HepG2 (cell line): ENCODE data around the gene MLLT11. TPM values are rescaled to one million over a fixed set of nuclear protein-coding genes. Genes with fewer than 3 reads are reported as not detected.

Experiments
- ATF4 ChIP-seq, 2 experiments: fragments of 450-650 bp in 1 of 2; sonication (generic) in 1 of 2; formaldehyde crosslinking; IDR thresholded peaks; 2 replicates each; pipeline versions ENCODE4 v1.5.0 to v1.8.0; 2020 to 2022; ENCODE audit warnings: mild to moderate bottlenecking in 1 of 2, missing genetic modification reagents in 1 of 2
- CC2D1A ChIP-seq: sonication (generic); formaldehyde crosslinking; IDR thresholded peaks from 2 replicates; pipeline ENCODE4 v1.8.1; 2023; ENCODE audit warnings: mild to moderate bottlenecking, missing genetic modification reagents
- CHCHD3 ChIP-seq: sonication (generic); formaldehyde crosslinking; IDR thresholded peaks from 2 replicates; pipeline ENCODE4 v1.8.0; 2022; ENCODE audit warnings: mild to moderate bottlenecking, missing genetic modification reagents, moderate library complexity
- CREM ChIP-seq, 2 experiments: sonication (generic) in 1 of 2; formaldehyde crosslinking in 1 of 2; IDR thresholded peaks; 2 replicates each; pipeline versions ENCODE4 v1.4.0 to v1.6.1; 2016 to 2020; ENCODE audit warnings: antibody characterized with exemption in 1 of 2, mild to moderate bottlenecking in 1 of 2, missing genetic modification reagents in 1 of 2
- KLF16 ChIP-seq, 2 experiments: sonication (generic) in 1 of 2; formaldehyde crosslinking in 1 of 2; IDR thresholded peaks; 2 replicates each; pipeline versions ENCODE4 v1.6.1 to v1.8.0; 2016 to 2023; ENCODE audit warnings: missing genetic modification reagents in 2 of 2, missing compliant biosample characterization in 1 of 2
- MYC ChIP-seq: sonication (generic); formaldehyde crosslinking; IDR thresholded peaks from 2 replicates; pipeline ENCODE4 v1.9.0; 2021; ENCODE audit warnings: missing genetic modification reagents, borderline replicate concordance
- MYNN ChIP-seq: sonication (generic); formaldehyde crosslinking; IDR thresholded peaks from 2 replicates; pipeline ENCODE4 v1.4.0; 2020; ENCODE audit warnings: mild to moderate bottlenecking, low read depth, missing genetic modification reagents
- SOX5 ChIP-seq: IDR thresholded peaks from 2 replicates; pipeline ENCODE4 v1.6.1; 2016; ENCODE audit warnings: borderline replicate concordance
- TARDBP ChIP-seq: sonication (generic); formaldehyde crosslinking; IDR thresholded peaks from 2 replicates; pipeline ENCODE4 v1.8.0; 2022; ENCODE audit warnings: mild to moderate bottlenecking, missing genetic modification reagents
- TRIM24 ChIP-seq: sonication (generic); formaldehyde crosslinking; IDR thresholded peaks from 2 replicates; pipeline ENCODE4 v1.8.0; 2022; ENCODE audit warnings: mild to moderate bottlenecking, missing genetic modification reagents
- ZBED4 ChIP-seq: sonication (generic); formaldehyde crosslinking; IDR thresholded peaks from 2 replicates; pipeline ENCODE4 v1.4.0; 2020; ENCODE audit warnings: missing genetic modification reagents, borderline replicate concordance
- ZKSCAN5 ChIP-seq: sonication (generic); formaldehyde crosslinking; IDR thresholded peaks from 2 replicates; pipeline ENCODE4 v1.5.1; 2020; ENCODE audit warnings: mild to moderate bottlenecking, missing genetic modification reagents
- ZNF124 ChIP-seq: sonication (generic); formaldehyde crosslinking; IDR thresholded peaks from 2 replicates; pipeline ENCODE4 v1.4.0; 2020; ENCODE audit warnings: missing genetic modification reagents
- ZNF256 ChIP-seq: sonication (generic); formaldehyde crosslinking; conservative IDR thresholded peaks from 2 replicates; pipeline ENCODE4 v1.4.0; 2020; ENCODE audit warnings: missing genetic modification reagents
- ZNF510 ChIP-seq: sonication (generic); formaldehyde crosslinking; IDR thresholded peaks from 2 replicates; pipeline ENCODE4 v1.4.0; 2020; ENCODE audit warnings: low read depth, mild to moderate bottlenecking, missing genetic modification reagents
- ZNF605 ChIP-seq: sonication (generic); formaldehyde crosslinking; IDR thresholded peaks from 2 replicates; pipeline ENCODE4 v1.8.0; 2022; ENCODE audit warnings: mild to moderate bottlenecking, missing genetic modification reagents
- ZNF710 ChIP-seq: sonication (generic); formaldehyde crosslinking; IDR thresholded peaks from 2 replicates; pipeline ENCODE4 v1.5.0; 2020; ENCODE audit warnings: mild to moderate bottlenecking, missing genetic modification reagents, borderline replicate concordance
- ZNF770 ChIP-seq: sonication (generic); formaldehyde crosslinking; IDR thresholded peaks from 2 replicates; pipeline ENCODE4 v1.5.0; 2020; ENCODE audit warnings: mild to moderate bottlenecking, missing genetic modification reagents
- polyA plus RNA-seq, 8 experiments: library from polyadenylated mRNA; depleted of rRNA in 3 of 8; stranded (reverse) in 7 of 8; unstranded in 1 of 8; fragments of >200 nt; fragmentation: Illumina TruSeq in 4 of 8; extraction: Trizol in 4 of 8; gene quantifications; 2 replicates each; pipeline versions ENCODE4 v1.2.1 to v1.2.3, GENCODE V29; 2011 to 2016; ENCODE audit warnings: low read depth in 4 of 8, missing spikeins in 1 of 8, mixed read lengths in 1 of 8; ENCODE audit not compliant: insufficient read depth in 1 of 8
- total RNA-seq, 5 experiments: library from RNA; depleted of rRNA; stranded (reverse); fragments of >200 nt; fragmentation: Illumina TruSeq; extraction: Trizol; gene quantifications; 2 replicates each; pipeline ENCODE4 v1.2.3, GENCODE V29; 2016; ENCODE audit warnings: low read depth in 1 of 5

MLLT11 gene
- total and polyA plus RNA-seq, 2 of the 13 experiments (the other 11 are each of a cell fraction or from before 2014, with no cell fraction given): 0.21 to 0.22 TPM

GRCh38 chr1:151012684-151013471 is 47.3 kb upstream of the MLLT11 start (continued):
- TF ChIP-seq SOX5 (CRISPR knock-in tag): peak; percentile 87
- TF ChIP-seq ATF4 (CRISPR knock-in tag; IDR thresholded peaks at IDR 0.05): no peak
- TF ChIP-seq ZNF710 (CRISPR knock-in tag): peak; percentile 91
- no peak for TF ChIP-seq CC2D1A
- TF ChIP-seq ZBED4: no peak; the same call in 1 of the 2 replicates
- no peak for TF ChIP-seq ZKSCAN5 (CRISPR knock-in tag)
- peak; percentile 83 for TF ChIP-seq TARDBP
- no peak for TF ChIP-seq MYNN (CRISPR knock-in tag)
- TF ChIP-seq KLF16 (CRISPR knock-in tag; IDR thresholded peaks at IDR 0.05): peak in 1 of 2 experiments; percentile 43; a peak in 1 of 4 replicates
- TF ChIP-seq ZNF256 (CRISPR knock-in tag): no peak
- no peak for TF ChIP-seq CHCHD3 (CRISPR knock-in tag)
- TF ChIP-seq MYC (CRISPR knock-in tag): peak; percentile 39; the same call in 1 of the 2 replicates
- TF ChIP-seq CREM (IDR thresholded peaks at IDR 0.05): peak; percentile 79
- no peak for TF ChIP-seq CREM (CRISPR knock-in tag; IDR thresholded peaks at IDR 0.05)
- no peak for TF ChIP-seq ZNF124 (CRISPR knock-in tag)
- TF ChIP-seq ZNF605 (CRISPR knock-in tag): peak; percentile 61; the same call in 1 of the 2 replicates
- TF ChIP-seq ZNF770: peak; percentile 47; the same call in 1 of the 2 replicates
- no peak for TF ChIP-seq TRIM24 (CRISPR knock-in tag)
- TF ChIP-seq ZNF510 (CRISPR knock-in tag): no peak
